Measurements from ENCODE around the gene GNB1.

Gene GNB1

DNA sequence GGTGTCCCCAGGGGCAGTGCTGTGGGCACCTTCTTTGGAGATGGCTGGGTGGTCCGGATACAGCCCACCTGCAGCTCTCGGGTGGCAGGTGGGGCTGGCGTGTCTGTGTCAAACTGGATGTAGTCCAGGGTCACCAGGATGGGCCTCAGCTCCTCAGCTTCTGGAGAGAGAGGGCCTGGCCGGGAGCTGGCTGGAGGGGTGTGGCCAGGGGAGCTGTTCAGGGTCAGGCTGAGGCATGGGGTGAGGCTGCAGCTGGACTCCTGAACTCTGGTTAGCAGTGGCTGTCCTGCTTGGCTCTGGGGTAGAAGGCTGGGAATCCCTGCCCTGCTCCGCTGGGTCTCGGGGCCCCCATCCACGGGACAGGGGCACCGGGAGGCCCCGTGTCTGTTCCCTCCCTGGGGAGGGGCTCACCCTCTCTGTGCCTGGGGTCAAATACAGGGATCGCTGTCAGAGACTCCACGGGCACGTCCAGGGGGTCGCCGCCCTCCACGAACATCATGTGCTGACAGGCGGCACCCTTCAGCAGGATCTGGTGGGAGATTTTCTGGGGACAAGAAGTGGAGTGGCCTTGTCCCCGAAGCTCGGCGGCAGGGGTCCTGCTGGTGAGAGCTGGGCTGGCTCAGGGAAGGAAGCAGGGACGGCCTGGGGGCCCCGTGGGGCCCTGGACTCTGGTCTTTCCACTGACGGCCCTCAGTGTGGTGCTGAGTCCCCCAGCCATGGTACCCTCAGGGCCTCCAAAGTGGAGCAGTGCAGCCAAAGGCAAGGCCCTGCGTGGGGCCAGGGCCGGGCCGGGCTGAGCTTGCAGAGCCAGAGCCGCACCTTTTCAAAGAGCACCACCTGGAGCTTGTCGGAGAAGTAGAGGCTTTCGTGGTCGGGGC lies 32.3 kb upstream of the GNB1 start:
- no peak for DNase-seq (ENCODE audit: low read depth in 2 of 2)

DNA sequence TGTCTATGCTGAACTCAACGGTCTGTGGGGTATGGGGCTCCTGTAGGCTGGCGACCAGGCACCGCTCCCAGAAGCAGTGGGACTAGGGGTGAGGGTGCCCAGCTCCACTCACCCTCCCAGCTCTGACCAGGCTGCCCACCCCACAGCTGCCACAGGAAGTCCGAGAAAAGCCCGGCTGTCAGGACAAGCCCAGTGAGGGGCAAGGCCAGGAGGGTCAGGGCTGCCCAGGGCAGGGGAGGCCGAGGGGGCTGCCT lies 31.7 kb upstream of the GNB1 start:
- no peak for DNase-seq (ENCODE audit: low read depth in 2 of 2)

DNA sequence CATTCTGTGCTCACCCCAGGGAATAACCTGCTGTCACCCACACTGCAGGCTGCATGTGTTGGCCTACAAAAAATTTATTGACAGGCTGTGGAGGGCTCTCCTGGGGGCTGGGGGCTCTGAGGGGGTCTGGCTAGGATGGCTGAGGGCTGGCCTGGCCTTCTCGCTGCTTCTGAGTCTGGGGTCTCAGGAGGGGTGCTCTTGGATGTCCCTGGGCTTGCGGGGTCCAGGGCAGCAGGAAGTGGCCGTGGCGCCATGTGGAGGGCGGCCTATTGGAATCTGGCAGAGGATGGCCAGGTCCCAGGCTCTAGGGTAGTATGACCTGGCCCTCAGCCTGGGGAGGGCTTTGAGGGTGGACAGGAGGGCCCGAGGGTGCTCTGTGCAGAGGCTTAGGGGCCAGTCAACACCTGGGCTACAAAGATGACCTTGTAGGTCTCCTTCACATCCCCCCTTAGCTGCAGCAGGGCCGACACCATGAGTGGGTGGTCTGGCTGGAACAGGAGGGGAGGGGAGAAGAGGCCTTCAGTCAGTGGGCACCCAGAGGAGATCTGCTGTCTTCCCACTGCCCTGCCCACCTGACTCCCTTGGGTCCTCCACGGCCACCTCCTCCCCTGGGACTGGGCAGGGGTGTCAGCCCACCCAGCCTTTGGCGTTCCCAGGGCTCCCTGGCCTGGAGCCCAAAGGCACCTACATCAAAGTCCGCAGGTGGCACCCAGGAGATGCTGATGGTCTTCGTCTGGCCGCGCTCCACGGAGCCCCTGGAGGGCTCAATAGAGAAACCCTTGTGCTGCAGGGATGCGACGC lies 31.2 kb upstream of the GNB1 start:
- DNase-seq (ENCODE audit: low read depth in 2 of 2) = no peak

DNA sequence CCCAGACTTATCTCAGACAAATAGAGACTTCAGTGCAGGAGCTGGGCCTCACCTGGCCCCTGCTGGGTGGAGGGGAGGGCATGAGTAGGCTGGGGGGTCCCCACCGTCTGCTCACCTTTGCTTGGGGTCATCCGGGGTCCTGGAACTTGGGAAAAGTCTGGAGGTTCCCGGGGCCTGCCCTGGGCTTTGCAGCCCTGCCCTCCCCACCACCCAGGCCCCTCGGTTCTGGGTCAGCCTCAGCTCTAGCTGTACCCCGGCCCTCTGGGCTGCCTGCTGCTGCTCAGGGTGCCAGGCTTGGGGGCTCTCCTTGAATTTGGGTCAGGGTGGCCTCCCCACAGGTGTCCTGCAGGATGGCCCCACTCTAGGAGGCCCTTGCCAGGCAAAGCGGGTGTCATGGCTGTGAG lies 30.6 kb upstream of the GNB1 start:
- DNase-seq (ENCODE audit: low read depth in 2 of 2) = no peak

GRCh38 chr1:1920608-1921458 lies 29.9 kb upstream of the GNB1 start:
- DNase-seq (ENCODE audit: low read depth in 2 of 2) = no peak

DNA sequence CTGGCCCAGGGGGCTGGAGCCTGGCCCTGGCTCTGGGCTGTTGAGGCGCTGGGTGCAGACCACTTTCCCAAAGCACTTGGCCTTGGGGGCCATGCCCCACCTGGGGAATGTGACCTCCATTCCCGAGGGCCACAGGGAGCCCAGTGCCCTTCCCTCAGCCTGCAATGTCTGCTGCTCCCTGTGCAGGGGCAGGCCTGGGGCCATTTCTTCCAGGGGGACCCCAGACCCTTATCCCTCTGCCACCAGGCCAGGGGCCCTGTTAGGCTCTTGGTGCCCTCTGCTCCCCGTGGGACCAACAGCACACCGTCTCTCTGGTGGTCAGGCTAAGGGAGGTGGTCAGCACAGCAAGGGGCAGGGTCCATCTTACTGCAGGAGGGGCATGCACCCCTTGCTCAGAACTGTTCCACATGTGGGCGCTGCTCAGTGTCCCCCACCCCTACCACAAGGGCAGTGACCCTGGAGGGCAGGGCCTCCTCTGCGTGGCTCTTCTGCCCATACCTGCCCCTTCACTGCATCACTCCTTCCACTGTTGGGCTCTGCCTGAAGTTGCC lies 29.2 kb upstream of the GNB1 start:
- no peak for DNase-seq (ENCODE audit: low read depth in 2 of 2)

DNA sequence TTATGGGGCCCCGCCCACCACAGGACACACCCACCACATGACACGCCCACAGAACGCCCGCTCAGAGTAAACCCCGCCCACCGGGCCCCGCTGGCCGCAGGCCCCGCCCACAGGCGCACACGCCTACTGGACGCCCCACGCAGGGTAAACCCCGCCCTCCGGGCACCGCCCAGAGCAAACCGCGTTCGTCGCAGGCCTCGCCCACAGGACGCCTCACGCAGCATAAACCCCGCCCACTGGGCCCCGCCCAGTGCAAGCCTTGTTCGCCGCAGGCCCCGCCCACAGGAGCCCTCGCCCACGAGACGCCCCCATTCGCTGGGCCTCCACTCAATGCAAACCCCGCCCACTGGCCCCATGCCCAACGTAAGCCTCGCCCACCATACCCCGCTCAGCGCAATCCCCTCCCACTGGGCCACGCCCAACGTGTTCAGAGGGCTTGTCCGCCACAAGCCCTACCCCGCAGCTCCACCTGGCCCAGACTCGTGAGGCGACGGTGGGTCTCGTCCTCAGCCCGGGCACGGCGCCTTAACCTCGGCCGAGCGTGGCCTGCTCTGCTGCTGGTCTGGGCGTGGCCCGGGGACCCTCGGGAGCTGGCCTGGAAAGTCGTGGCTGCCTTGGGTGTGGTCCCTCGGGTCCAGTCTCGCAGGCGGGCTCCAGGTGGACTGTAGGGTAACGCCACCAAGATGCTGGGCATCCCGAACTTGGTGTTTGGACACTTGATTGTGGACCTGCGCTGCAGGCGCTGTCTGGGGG lies 28.6 kb upstream of the GNB1 start:
- DNase-seq (ENCODE audit: low read depth in 2 of 2) = peak; percentile 98 to 99

- DNase-seq (ENCODE audit: low read depth in 2 of 2) = no peak
These were observed 28.0 kb upstream of the GNB1 start, which contains the start of gene TMEM52 for GRCh38 chr1:1918901-1919303. TSS of gene TMEM52 (minus strand) at chr1:1919279. CDS start at chr1:1919265, 14 bp downstream.

- no peak for DNase-seq (ENCODE audit: low read depth in 2 of 2)
These were observed 27.4 kb upstream of the GNB1 start for GRCh38 chr1:1917995-1918900.

- DNase-seq (ENCODE audit: low read depth in 2 of 2) = no peak
These were observed 26.6 kb upstream of the GNB1 start for GRCh38 chr1:1917304-1917976.

DNA sequence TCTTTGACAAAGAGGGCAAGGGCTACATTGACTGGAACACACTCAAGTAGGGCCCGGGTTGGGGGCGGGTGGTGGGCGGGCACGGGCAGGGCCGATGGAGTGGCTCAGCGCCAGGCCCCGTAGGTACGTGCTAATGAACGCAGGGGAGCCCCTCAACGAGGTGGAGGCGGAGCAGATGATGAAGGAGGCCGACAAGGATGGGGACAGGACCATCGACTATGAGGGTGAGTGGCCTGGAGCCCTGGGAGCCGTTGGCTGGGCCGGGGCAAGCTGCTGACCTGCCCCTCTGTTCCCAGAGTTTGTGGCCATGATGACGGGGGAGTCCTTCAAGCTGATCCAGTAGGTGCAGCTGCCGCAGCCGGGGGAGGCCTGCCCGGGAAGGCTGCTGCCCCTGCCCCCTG lies 26.0 kb upstream of the GNB1 start:
- DNase-seq (ENCODE audit: low read depth in 2 of 2) = no peak

DNA sequence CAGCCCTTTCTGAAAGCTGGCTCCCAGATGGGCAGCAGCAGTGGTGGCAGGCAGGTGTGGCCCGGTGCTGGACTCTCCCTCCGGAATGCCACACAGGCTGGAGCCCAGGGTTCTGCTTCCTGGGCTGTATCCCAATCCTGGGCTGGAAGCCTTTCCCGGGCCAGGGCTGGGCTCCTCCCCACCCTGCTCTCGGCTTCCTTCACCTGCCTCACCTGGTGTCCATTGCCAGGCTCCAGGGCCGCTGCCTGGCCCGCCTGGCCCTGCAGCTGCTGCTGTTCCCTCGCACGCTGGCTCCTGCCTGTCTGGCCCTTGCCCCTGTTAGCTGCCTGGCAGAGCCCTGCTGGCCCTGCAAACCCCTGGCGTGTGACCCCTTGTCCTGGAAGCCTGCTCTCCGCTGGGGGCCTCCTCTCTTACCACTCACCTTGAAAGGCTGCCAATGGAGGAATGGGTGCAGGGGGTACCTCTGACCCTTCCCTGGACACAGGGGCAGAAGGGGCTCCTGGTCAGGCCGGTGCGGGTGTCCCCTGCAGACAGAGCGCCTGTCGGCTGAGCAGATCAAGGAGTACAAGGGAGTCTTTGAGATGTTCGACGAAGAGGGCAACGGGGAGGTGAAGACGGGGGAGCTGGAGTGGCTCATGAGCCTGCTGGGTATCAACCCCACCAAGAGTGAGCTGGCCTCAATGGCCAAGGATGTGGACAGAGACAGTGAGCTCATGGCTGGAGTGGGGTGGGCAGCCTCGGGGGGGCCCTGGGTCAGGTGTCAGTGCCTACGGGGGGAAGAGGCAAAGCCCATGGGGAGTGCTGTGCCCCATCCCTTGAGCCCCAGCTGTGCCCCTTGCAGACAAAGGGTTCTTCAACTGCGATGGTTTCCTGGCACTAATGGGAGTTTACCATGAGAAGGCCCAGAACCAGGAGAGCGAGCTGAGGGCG lies 25.3 kb upstream of the GNB1 start:
- no peak for DNase-seq (ENCODE audit: low read depth in 2 of 2)

DNA sequence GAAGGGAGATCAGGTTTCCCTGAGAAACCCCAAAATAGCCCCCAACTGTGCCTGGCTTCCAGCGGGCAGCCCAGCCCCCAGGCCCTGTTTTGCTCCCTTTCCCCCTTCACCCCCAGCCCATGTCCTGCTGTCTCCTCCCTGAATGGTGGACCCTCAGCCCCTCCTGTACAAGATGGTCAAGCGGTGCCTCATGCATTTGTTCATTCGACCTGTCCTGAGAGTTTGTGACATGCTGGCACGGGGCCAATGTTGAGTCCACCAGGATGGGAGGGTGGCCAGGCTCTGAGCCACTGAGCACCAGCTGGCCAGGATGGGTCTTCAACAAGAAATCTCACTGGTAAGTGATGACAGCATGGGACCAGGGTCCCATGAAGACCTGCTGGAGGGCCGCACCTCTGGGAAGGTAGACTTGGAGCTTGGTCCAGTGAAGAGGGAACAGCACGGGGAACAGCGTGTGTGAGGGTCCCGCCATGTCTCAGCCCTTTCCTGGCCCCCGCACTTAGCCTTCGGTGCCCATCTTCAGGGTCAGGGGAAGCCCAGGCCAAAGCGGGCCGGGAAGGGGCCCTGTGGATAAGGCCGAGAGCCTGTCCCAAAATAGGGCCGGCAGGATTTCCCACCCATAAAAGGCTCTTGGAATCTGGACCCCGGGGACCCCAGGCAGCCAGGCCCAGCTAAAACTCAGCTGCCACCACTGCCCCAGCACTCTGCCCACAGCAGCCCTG lies 24.2 kb upstream of the GNB1 start, which contains the start of gene CALML6:
Gene CALML6 (plus strand): TSS at position 290 of the 722 bp plus-strand sequence. CDS start 21 bp downstream, at position 311.
- no peak for DNase-seq (ENCODE audit: low read depth in 2 of 2)

GRCh38 chr1:1914101-1914970 lies 23.4 kb upstream of the GNB1 start:
- DNase-seq (ENCODE audit: low read depth in 2 of 2) = no peak

- no peak for DNase-seq (ENCODE audit: low read depth in 2 of 2)
These were observed 20.6 kb upstream of the GNB1 start for GRCh38 chr1:1911350-1912041.

Measured in stimulated activated CD4-positive, alpha-beta T cell treated with anti-CD3 and anti-CD28 coated beads, Interleukin-15, amount 100 ng/mL, for 48 hours (primary cell).